ENCODE measurements around the gene NABP1.

DNA sequence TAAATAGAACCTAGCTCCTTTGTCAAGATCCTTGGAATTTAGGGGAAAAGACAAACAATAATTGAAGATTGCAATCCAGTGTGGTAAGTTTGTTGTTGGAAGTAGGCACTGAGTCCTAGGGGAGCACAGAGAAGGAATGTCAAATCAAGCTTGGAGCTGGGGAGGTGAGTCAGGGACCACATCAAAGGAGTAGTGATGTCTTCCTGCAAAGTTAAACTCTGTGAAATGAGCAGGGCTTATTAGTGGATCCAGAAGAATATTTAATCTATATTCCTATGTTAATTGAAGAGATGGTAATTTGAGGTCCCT lies 41.7 kb upstream of the NABP1 start:
- TF ChIP-seq RBBP5 (conservative IDR thresholded peaks at IDR 0.05) (no peak), MXI1 (IDR thresholded peaks at IDR 0.05; ENCODE audit: low read depth, low read length) (no peak), BRCA1 (IDR thresholded peaks at IDR 0.05; ENCODE audit: low read depth, low read length) (no peak), CHD2 (IDR thresholded peaks at IDR 0.05; ENCODE audit: borderline replicate concordance, low read depth, low read length) (no peak), POLR2AphosphoS5 (IDR thresholded peaks at IDR 0.05; ENCODE audit: low read length) (no peak), POLR2A (IDR thresholded peaks at IDR 0.05; ENCODE audit: low read depth, low read length) (no peak)
- TF ChIP-seq, protein P1, sequence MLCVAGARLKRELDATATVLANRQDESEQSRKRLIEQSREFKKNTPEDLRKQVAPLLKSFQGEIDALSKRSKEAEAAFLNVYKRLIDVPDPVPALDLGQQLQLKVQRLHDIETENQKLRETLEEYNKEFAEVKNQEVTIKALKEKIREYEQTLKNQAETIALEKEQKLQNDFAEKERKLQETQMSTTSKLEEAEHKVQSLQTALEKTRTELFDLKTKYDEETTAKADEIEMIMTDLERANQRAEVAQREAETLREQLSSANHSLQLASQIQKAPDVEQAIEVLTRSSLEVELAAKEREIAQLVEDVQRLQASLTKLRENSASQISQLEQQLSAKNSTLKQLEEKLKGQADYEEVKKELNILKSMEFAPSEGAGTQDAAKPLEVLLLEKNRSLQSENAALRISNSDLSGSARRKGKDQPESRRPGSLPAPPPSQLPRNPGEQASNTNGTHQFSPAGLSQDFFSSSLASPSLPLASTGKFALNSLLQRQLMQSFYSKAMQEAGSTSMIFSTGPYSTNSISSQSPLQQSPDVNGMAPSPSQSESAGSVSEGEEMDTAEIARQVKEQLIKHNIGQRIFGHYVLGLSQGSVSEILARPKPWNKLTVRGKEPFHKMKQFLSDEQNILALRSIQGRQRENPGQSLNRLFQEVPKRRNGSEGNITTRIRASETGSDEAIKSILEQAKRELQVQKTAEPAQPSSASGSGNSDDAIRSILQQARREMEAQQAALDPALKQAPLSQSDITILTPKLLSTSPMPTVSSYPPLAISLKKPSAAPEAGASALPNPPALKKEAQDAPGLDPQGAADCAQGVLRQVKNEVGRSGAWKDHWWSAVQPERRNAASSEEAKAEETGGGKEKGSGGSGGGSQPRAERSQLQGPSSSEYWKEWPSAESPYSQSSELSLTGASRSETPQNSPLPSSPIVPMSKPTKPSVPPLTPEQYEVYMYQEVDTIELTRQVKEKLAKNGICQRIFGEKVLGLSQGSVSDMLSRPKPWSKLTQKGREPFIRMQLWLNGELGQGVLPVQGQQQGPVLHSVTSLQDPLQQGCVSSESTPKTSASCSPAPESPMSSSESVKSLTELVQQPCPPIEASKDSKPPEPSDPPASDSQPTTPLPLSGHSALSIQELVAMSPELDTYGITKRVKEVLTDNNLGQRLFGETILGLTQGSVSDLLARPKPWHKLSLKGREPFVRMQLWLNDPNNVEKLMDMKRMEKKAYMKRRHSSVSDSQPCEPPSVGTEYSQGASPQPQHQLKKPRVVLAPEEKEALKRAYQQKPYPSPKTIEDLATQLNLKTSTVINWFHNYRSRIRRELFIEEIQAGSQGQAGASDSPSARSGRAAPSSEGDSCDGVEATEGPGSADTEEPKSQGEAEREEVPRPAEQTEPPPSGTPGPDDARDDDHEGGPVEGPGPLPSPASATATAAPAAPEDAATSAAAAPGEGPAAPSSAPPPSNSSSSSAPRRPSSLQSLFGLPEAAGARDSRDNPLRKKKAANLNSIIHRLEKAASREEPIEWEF (IDR thresholded peaks at IDR 0.05; ENCODE audit: insufficient replicate concordance, low read depth, low read length): no peak
- TF ChIP-seq, protein P2, sequence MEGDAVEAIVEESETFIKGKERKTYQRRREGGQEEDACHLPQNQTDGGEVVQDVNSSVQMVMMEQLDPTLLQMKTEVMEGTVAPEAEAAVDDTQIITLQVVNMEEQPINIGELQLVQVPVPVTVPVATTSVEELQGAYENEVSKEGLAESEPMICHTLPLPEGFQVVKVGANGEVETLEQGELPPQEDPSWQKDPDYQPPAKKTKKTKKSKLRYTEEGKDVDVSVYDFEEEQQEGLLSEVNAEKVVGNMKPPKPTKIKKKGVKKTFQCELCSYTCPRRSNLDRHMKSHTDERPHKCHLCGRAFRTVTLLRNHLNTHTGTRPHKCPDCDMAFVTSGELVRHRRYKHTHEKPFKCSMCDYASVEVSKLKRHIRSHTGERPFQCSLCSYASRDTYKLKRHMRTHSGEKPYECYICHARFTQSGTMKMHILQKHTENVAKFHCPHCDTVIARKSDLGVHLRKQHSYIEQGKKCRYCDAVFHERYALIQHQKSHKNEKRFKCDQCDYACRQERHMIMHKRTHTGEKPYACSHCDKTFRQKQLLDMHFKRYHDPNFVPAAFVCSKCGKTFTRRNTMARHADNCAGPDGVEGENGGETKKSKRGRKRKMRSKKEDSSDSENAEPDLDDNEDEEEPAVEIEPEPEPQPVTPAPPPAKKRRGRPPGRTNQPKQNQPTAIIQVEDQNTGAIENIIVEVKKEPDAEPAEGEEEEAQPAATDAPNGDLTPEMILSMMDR (IDR thresholded peaks at IDR 0.05 in 2 of 3, conservative IDR thresholded peaks at IDR 0.05 in 1 of 3; ENCODE audit: control insufficient read depth in 2 of 3, extremely low read depth in 1 of 3, insufficient read depth in 1 of 3, low read depth in 3 of 3, low read length in 3 of 3): no peak
- TF ChIP-seq, protein P3, sequence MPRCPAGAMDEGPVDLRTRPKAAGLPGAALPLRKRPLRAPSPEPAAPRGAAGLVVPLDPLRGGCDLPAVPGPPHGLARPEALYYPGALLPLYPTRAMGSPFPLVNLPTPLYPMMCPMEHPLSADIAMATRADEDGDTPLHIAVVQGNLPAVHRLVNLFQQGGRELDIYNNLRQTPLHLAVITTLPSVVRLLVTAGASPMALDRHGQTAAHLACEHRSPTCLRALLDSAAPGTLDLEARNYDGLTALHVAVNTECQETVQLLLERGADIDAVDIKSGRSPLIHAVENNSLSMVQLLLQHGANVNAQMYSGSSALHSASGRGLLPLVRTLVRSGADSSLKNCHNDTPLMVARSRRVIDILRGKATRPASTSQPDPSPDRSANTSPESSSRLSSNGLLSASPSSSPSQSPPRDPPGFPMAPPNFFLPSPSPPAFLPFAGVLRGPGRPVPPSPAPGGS (IDR thresholded peaks at IDR 0.05; ENCODE audit: borderline replicate concordance, insufficient read depth, low read depth, low read length, poor library complexity, severe bottlenecking): no peak
